ENCODE measurements around the gene SAMD11.

Gene SAMD11

GRCh38 chr1:941588-942383 lies 18.1 kb downstream of the SAMD11 start:
- Histone ChIP-seq H3K27ac (no peak overlapping the region), H3K4me3 (ENCODE audit: low read depth, low read length) (peak overlapping the region; percentile 49), H3K36me3 (replicated peaks) (peaks cover 19% of the 10 kb centered on the region), H3K27me3 (replicated peaks) (peaks cover 4% of the 10 kb centered on the region)
- TF ChIP-seq CTCF (IDR thresholded peaks at IDR 0.05; ENCODE audit: low read depth, low read length, missing control alignments): no peak
- in situ Hi-C loops (cut with HindIII; ENCODE audit: low pct_ligation_motif_present, low sequenced_read_pairs): no loop called here
- peak; percentile 63 for DNase-seq

GRCh38 chr1:942411-942821 lies 18.7 kb downstream of the SAMD11 start:
- peaks cover 4% of the 10 kb centered on the region for H3K27me3 ChIP-seq (replicated peaks)
- peak overlapping the region; percentile 49 for H3K4me3 ChIP-seq (ENCODE audit: low read depth, low read length)
- in situ Hi-C loops (cut with HindIII; ENCODE audit: low pct_ligation_motif_present, low sequenced_read_pairs): no loop called here

GRCh38 chr1:942864-943533 lies 19.3 kb downstream of the SAMD11 start:
- Histone ChIP-seq H3K36me3 (replicated peaks) (peaks cover 30% of the 10 kb centered on the region), H3K27ac (no peak overlapping the region), H3K27me3 (replicated peaks) (peaks cover 4% of the 10 kb centered on the region), H3K4me3 (ENCODE audit: low read depth, low read length) (peak overlapping the region; percentile 35)
- in situ Hi-C loops (cut with HindIII; ENCODE audit: low pct_ligation_motif_present, low sequenced_read_pairs): no loop called here
- TF ChIP-seq CTCF (IDR thresholded peaks at IDR 0.05; ENCODE audit: low read depth, low read length, missing control alignments): no peak
- DNase-seq: peak; percentile 56

More at GRCh38 chr1:942411-942821, 18.7 kb downstream of the SAMD11 start:
- Histone ChIP-seq H3K27ac (no peak overlapping the region), H3K36me3 (replicated peaks) (peaks cover 24% of the 10 kb centered on the region)
- DNase-seq: no peak
- TF ChIP-seq CTCF (IDR thresholded peaks at IDR 0.05; ENCODE audit: low read depth, low read length, missing control alignments): no peak

GRCh38 chr1:943545-944340 lies 20.0 kb downstream of the SAMD11 start:
- Histone ChIP-seq H3K27me3 (replicated peaks) (peaks cover 4% of the 10 kb centered on the region), H3K27ac (no peak overlapping the region), H3K36me3 (replicated peaks) (peaks cover 32% of the 10 kb centered on the region), H3K4me3 (ENCODE audit: low read depth, low read length) (no peak overlapping the region)
- DNase-seq: no peak
- in situ Hi-C loops (cut with HindIII; ENCODE audit: low pct_ligation_motif_present, low sequenced_read_pairs): no loop called here
- no peak for TF ChIP-seq CTCF (IDR thresholded peaks at IDR 0.05; ENCODE audit: low read depth, low read length, missing control alignments)

- in situ Hi-C loops (cut with HindIII; ENCODE audit: low pct_ligation_motif_present, low sequenced_read_pairs): no loop called here
- no peak for DNase-seq
- Histone ChIP-seq H3K27ac (no peak overlapping the region), H3K36me3 (replicated peaks) (peaks cover 39% of the 10 kb centered on the region), H3K27me3 (replicated peaks) (peaks cover 4% of the 10 kb centered on the region), H3K4me3 (ENCODE audit: low read depth, low read length) (no peak overlapping the region)
- TF ChIP-seq CTCF (IDR thresholded peaks at IDR 0.05; ENCODE audit: low read depth, low read length, missing control alignments): no peak
These were observed 20.9 kb downstream of the SAMD11 start for GRCh38 chr1:944341-945325.
